Jurkat, Clone E6-1 (cell line): ENCODE data around the gene IQGAP1.
"Not testable (repeated sequence)": the region's sequence is repeated elsewhere in the genome, so short reads cannot be mapped to it uniquely, and the experiment has no call there.

Experiments used
- DNase-seq: peaks from one replicate; pipeline ENCODE4 v3.0.0-alpha.2; 2011; ENCODE audit warnings: low read depth, low spot score
- H3K4me3 ChIP-seq: 2 replicates; pipeline ENCODE4 v1.5.1; 2011; ENCODE audit warnings: mild to moderate bottlenecking, low read length, control low read depth, moderate library complexity

Gene IQGAP1

GRCh38 chr15:90402767-90403166 lies 14.7 kb downstream of the IQGAP1 start:
- no peak overlapping the region for H3K4me3 ChIP-seq
- no peak for DNase-seq

- no peak overlapping the region for H3K4me3 ChIP-seq
- DNase-seq: no peak
Measured at GRCh38 chr15:90405055-90405607, 17.1 kb downstream of the IQGAP1 start.

GRCh38 chr15:90407336-90407735 lies 19.3 kb downstream of the IQGAP1 start:
- DNase-seq: no peak
- no peak overlapping the region for H3K4me3 ChIP-seq

GRCh38 chr15:90407871-90408317 lies 19.9 kb downstream of the IQGAP1 start:
- DNase-seq: peak; percentile 80
- H3K4me3 ChIP-seq: no peak overlapping the region

GRCh38 chr15:90408657-90409056 lies 20.6 kb downstream of the IQGAP1 start:
- no peak overlapping the region for H3K4me3 ChIP-seq
- no peak for DNase-seq

DNA sequence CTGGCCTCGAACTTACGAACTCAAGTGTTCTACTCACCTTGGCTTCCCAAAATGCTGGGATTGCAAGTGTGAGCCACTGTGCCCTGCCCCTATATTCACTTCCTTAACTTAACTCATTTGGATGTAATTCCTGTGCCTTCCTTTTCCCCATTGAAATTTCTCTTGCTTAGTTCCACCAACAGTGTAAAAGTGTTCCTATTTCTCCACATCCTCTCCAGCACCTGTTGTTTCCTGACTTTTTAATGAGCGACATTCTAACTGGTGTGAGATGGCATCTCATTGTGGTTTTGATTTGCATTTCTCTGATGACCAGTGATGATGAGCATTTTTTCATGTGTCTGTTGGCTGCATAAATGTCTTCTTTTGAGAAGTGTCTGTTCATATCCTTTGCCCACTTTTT lies 21.5 kb downstream of the IQGAP1 start:
- DNase-seq: not testable (repeated sequence)

DNA sequence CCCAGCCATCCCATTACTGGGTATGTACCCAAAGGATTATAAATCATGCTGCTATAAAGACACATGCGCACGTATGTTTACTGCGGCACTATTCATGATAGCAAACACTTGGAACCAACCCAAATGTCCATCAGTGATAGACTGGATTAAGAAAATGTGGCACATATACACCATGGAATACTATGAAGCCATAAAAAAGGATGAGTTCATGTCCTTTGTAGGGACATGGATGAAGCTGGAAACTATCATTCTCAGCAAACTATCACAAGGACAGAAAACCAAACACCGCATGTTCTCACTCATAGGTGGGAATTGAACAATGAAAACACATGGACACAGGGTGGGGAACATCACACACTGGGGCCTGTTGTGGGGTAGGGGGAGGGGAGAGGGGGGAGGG lies 22.3 kb downstream of the IQGAP1 start:
- not testable (repeated sequence) for DNase-seq, H3K4me3 ChIP-seq

More for the DNA sequence above, 21.5 kb downstream of the IQGAP1 start:
- not testable (repeated sequence) for H3K4me3 ChIP-seq

- no peak overlapping the region for H3K4me3 ChIP-seq
- no peak for DNase-seq
Measured at GRCh38 chr15:90411176-90411575, 23.1 kb downstream of the IQGAP1 start.

- no peak overlapping the region for H3K4me3 ChIP-seq
- DNase-seq: peak; percentile 55
Measured at GRCh38 chr15:90412356-90413194, 24.5 kb downstream of the IQGAP1 start.

- DNase-seq: peak; percentile 58
- no peak overlapping the region for H3K4me3 ChIP-seq
Measured at GRCh38 chr15:90413411-90414379, 25.7 kb downstream of the IQGAP1 start.

- DNase-seq: no peak
Measured at GRCh38 chr15:90414408-90415028, 26.5 kb downstream of the IQGAP1 start.

GRCh38 chr15:90416052-90416451 lies 28.0 kb downstream of the IQGAP1 start:
- H3K4me3 ChIP-seq, DNase-seq: not testable (repeated sequence)

More at GRCh38 chr15:90414408-90415028, 26.5 kb downstream of the IQGAP1 start:
- no peak overlapping the region for H3K4me3 ChIP-seq

- no peak overlapping the region for H3K4me3 ChIP-seq
- DNase-seq: no peak
Measured at GRCh38 chr15:90418627-90419026, 30.6 kb downstream of the IQGAP1 start.

DNA sequence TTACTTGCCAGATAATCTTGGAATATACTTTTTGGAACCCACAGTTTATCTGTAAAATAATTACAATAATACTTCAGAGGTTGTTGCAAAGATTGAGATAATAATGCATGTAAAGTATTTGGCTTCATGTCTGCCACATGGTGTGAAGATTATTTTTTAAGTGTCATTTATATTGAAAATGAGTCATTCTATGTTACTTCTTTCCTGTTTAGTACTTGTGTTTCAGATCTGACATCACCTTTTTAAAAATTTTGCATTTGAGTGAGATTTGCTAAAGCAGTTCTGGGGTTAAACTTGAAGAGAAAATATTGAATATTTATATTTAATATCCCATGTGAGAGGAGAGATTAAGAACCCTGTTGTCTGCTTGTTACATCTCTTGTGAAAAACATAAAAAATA lies 31.2 kb downstream of the IQGAP1 start:
- H3K4me3 ChIP-seq: no peak overlapping the region
- DNase-seq: no peak

- no peak overlapping the region for H3K4me3 ChIP-seq
- DNase-seq: no peak
Measured at GRCh38 chr15:90419738-90420406, 31.8 kb downstream of the IQGAP1 start.

DNA sequence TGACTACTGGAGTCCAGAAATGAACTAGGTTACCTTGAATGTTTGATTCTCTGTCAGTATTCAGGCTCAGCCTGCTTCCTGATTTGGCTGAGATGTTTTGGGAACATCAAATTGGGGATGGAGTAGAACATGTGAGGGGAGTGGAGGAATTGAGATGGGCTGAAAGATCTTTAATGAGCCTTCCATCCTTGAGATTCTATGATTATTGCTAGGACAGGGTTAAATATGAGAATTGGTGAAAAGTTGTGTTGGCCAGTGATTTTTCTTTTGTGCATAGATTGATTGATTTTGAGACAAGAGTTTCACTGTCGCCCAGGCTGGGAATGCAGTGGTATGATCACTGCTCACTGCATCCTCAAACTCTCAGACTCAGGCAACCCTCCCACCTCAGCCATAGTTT lies 32.4 kb downstream of the IQGAP1 start:
- H3K4me3 ChIP-seq: no peak overlapping the region
- DNase-seq: no peak

- DNase-seq: no peak
- no peak overlapping the region for H3K4me3 ChIP-seq
Measured at GRCh38 chr15:90421527-90421926, 33.5 kb downstream of the IQGAP1 start.

DNA sequence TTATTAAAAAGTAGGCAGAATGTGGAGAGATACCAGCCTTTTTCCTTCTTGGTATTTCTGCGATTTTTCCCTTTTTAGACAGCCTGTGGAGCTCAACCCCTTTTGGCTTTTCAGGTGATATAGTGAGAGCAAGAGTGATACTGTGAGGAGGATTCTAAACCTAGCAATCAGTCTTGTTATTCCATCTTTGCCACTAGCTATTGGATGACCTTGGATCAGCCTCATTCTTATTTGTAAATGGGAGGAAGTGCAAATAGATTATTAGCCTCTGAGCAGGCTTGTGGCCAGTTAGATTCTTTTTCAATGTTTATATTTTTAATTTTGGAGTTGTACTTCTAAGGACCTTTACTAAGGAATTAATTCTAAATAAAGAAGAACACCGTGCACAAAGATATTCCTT lies 34.0 kb downstream of the IQGAP1 start:
- H3K4me3 ChIP-seq: no peak overlapping the region
- no peak for DNase-seq

- no peak for DNase-seq
- H3K4me3 ChIP-seq: no peak overlapping the region
Measured at GRCh38 chr15:90422936-90423335, 34.9 kb downstream of the IQGAP1 start.
